Activated T-cell treated with anti-CD3 and anti-CD28 coated beads, Interleukin-2, amount 50 U/mL, for 24 hours (primary cell): ENCODE measurements around the gene SOBP.

Source experiments
- DNase-seq: peaks from one replicate; pipeline ENCODE4 v3.0.0-alpha.2; 2020
- H3K27ac Mint-ChIP-seq: 2 replicates; pipeline ENCODE4 v1.8.0; 2020; ENCODE audit warnings: mild to moderate bottlenecking, mixed read lengths
- H3K27me3 Mint-ChIP-seq: 2 replicates; pipeline ENCODE4 v1.8.0; 2020; ENCODE audit warnings: mixed read lengths
- H3K36me3 Mint-ChIP-seq: 2 replicates; pipeline ENCODE4 v1.8.0; 2020; ENCODE audit warnings: low read depth, mixed read lengths
- H3K4me1 Mint-ChIP-seq: 2 replicates; pipeline ENCODE4 v1.8.0; 2020; ENCODE audit warnings: low read depth, mixed read lengths
- H3K4me3 Mint-ChIP-seq: 2 replicates; pipeline ENCODE4 v1.8.0; 2020; ENCODE audit warnings: mild to moderate bottlenecking, moderate library complexity, mixed read lengths
- H3K9me3 Mint-ChIP-seq: 2 replicates; pipeline ENCODE4 v1.8.0; 2020; ENCODE audit warnings: mixed read lengths

SOBP gene

GRCh38 chr6:107642861-107643328, 153.0 kb downstream of the SOBP start:
- Mint-ChIP-seq H3K27me3 (peaks cover 29% of the 10 kb centered on the region), H3K36me3 (no peaks in the 10 kb centered on the region), H3K4me1 (peaks cover 2% of the 10 kb centered on the region), H3K9me3 (no peaks in the 10 kb centered on the region), H3K4me3 (no peak overlapping the region), H3K27ac (no peak overlapping the region)
- DNase-seq = no peak

GRCh38 chr6:107644513-107644912, 154.6 kb downstream of the SOBP start:
- no peak for DNase-seq
- no peak overlapping the region for H3K4me3 Mint-ChIP-seq
- no peaks in the 10 kb centered on the region for H3K36me3 Mint-ChIP-seq
- H3K27ac Mint-ChIP-seq = no peak overlapping the region
- H3K9me3 Mint-ChIP-seq = no peaks in the 10 kb centered on the region
- peaks cover 22% of the 10 kb centered on the region for H3K27me3 Mint-ChIP-seq
- H3K4me1 Mint-ChIP-seq = no peaks in the 10 kb centered on the region

- no peaks in the 10 kb centered on the region for H3K4me1 Mint-ChIP-seq
- DNase-seq = no peak
- no peaks in the 10 kb centered on the region for H3K9me3 Mint-ChIP-seq
- H3K36me3 Mint-ChIP-seq = no peaks in the 10 kb centered on the region
- no peak overlapping the region for H3K27ac Mint-ChIP-seq
- peaks cover 11% of the 10 kb centered on the region for H3K27me3 Mint-ChIP-seq
- H3K4me3 Mint-ChIP-seq = no peak overlapping the region
These were observed 155.8 kb downstream of the SOBP start for GRCh38 chr6:107645740-107646139.

GRCh38 chr6:107646176-107646575, 156.3 kb downstream of the SOBP start:
- no peak overlapping the region for H3K4me3 Mint-ChIP-seq
- no peak for DNase-seq
- H3K27me3 Mint-ChIP-seq = peaks cover 11% of the 10 kb centered on the region
- H3K27ac Mint-ChIP-seq = no peak overlapping the region
- H3K9me3 Mint-ChIP-seq = no peaks in the 10 kb centered on the region
- H3K36me3 Mint-ChIP-seq = no peaks in the 10 kb centered on the region
- peaks cover under 1% of the 10 kb centered on the region for H3K4me1 Mint-ChIP-seq

GRCh38 chr6:107646776-107647438, 157.0 kb downstream of the SOBP start:
- H3K36me3 Mint-ChIP-seq = no peaks in the 10 kb centered on the region
- no peak for DNase-seq
- H3K9me3 Mint-ChIP-seq = no peaks in the 10 kb centered on the region
- no peak overlapping the region for H3K27ac Mint-ChIP-seq
- H3K4me3 Mint-ChIP-seq = no peak overlapping the region
- H3K27me3 Mint-ChIP-seq = peaks cover 10% of the 10 kb centered on the region
- H3K4me1 Mint-ChIP-seq = peaks cover 3% of the 10 kb centered on the region

- Mint-ChIP-seq H3K27ac (no peak overlapping the region), H3K4me1 (peaks cover 3% of the 10 kb centered on the region), H3K9me3 (no peaks in the 10 kb centered on the region), H3K27me3 (peaks cover 4% of the 10 kb centered on the region), H3K4me3 (no peak overlapping the region), H3K36me3 (no peaks in the 10 kb centered on the region)
- no peak for DNase-seq
These were observed 157.6 kb downstream of the SOBP start for GRCh38 chr6:107647439-107647948.

- H3K4me1 Mint-ChIP-seq = peaks cover 3% of the 10 kb centered on the region
- no peaks in the 10 kb centered on the region for H3K9me3 Mint-ChIP-seq
- no peaks in the 10 kb centered on the region for H3K27me3 Mint-ChIP-seq
- DNase-seq = no peak
- no peak overlapping the region for H3K4me3 Mint-ChIP-seq
- no peak overlapping the region for H3K27ac Mint-ChIP-seq
- H3K36me3 Mint-ChIP-seq = no peaks in the 10 kb centered on the region
These were observed 159.1 kb downstream of the SOBP start for GRCh38 chr6:107648983-107649382.

GRCh38 chr6:107652526-107653182, 162.7 kb downstream of the SOBP start:
- Mint-ChIP-seq H3K27me3 (no peaks in the 10 kb centered on the region), H3K27ac (no peak overlapping the region), H3K36me3 (no peaks in the 10 kb centered on the region), H3K4me3 (no peak overlapping the region), H3K4me1 (peaks cover 19% of the 10 kb centered on the region), H3K9me3 (no peaks in the 10 kb centered on the region)
- DNase-seq = no peak

- Mint-ChIP-seq H3K36me3 (no peaks in the 10 kb centered on the region), H3K4me3 (no peak overlapping the region), H3K4me1 (peaks cover 24% of the 10 kb centered on the region), H3K27me3 (no peaks in the 10 kb centered on the region), H3K9me3 (no peaks in the 10 kb centered on the region), H3K27ac (no peak overlapping the region)
- no peak for DNase-seq
These were observed 163.3 kb downstream of the SOBP start for GRCh38 chr6:107653183-107653580.

- Mint-ChIP-seq H3K27ac (no peak overlapping the region), H3K4me1 (peaks cover 31% of the 10 kb centered on the region), H3K27me3 (no peaks in the 10 kb centered on the region), H3K4me3 (no peak overlapping the region), H3K9me3 (no peaks in the 10 kb centered on the region), H3K36me3 (no peaks in the 10 kb centered on the region)
- DNase-seq = no peak
These were observed 164.0 kb downstream of the SOBP start for GRCh38 chr6:107653861-107654394.

- Mint-ChIP-seq H3K9me3 (no peaks in the 10 kb centered on the region), H3K36me3 (no peaks in the 10 kb centered on the region), H3K4me1 (peaks cover 34% of the 10 kb centered on the region), H3K27me3 (no peaks in the 10 kb centered on the region), H3K27ac (no peak overlapping the region), H3K4me3 (no peak overlapping the region)
- DNase-seq = no peak
These were observed 164.8 kb downstream of the SOBP start for GRCh38 chr6:107654764-107655163.

GRCh38 chr6:107655245-107655644, 165.3 kb downstream of the SOBP start:
- DNase-seq = no peak
- peaks cover 34% of the 10 kb centered on the region for H3K4me1 Mint-ChIP-seq

GRCh38 chr6:107655864-107656263, 165.9 kb downstream of the SOBP start:
- Mint-ChIP-seq H3K9me3 (no peaks in the 10 kb centered on the region), H3K27ac (no peak overlapping the region), H3K27me3 (no peaks in the 10 kb centered on the region), H3K4me3 (no peak overlapping the region), H3K36me3 (no peaks in the 10 kb centered on the region), H3K4me1 (peaks cover 34% of the 10 kb centered on the region)
- DNase-seq = no peak

More at GRCh38 chr6:107655245-107655644, 165.3 kb downstream of the SOBP start:
- Mint-ChIP-seq H3K27me3 (no peaks in the 10 kb centered on the region), H3K27ac (no peak overlapping the region), H3K4me3 (no peak overlapping the region), H3K36me3 (no peaks in the 10 kb centered on the region), H3K9me3 (no peaks in the 10 kb centered on the region)

- H3K36me3 Mint-ChIP-seq = no peaks in the 10 kb centered on the region
- DNase-seq = no peak
- no peaks in the 10 kb centered on the region for H3K27me3 Mint-ChIP-seq
- H3K4me1 Mint-ChIP-seq = peaks cover 31% of the 10 kb centered on the region
- no peak overlapping the region for H3K4me3 Mint-ChIP-seq
- H3K9me3 Mint-ChIP-seq = no peaks in the 10 kb centered on the region
- no peak overlapping the region for H3K27ac Mint-ChIP-seq
These were observed 166.5 kb downstream of the SOBP start for GRCh38 chr6:107656401-107656800.

GRCh38 chr6:107656883-107657282, 167.0 kb downstream of the SOBP start:
- DNase-seq = no peak
- no peaks in the 10 kb centered on the region for H3K9me3 Mint-ChIP-seq
- no peak overlapping the region for H3K27ac Mint-ChIP-seq

More at GRCh38 chr6:107656883-107657282, 167.0 kb downstream of the SOBP start:
- Mint-ChIP-seq H3K27me3 (no peaks in the 10 kb centered on the region), H3K36me3 (no peaks in the 10 kb centered on the region), H3K4me3 (no peak overlapping the region), H3K4me1 (peaks cover 33% of the 10 kb centered on the region)
